ENCODE measurements around the gene ALX3.

DNA sequence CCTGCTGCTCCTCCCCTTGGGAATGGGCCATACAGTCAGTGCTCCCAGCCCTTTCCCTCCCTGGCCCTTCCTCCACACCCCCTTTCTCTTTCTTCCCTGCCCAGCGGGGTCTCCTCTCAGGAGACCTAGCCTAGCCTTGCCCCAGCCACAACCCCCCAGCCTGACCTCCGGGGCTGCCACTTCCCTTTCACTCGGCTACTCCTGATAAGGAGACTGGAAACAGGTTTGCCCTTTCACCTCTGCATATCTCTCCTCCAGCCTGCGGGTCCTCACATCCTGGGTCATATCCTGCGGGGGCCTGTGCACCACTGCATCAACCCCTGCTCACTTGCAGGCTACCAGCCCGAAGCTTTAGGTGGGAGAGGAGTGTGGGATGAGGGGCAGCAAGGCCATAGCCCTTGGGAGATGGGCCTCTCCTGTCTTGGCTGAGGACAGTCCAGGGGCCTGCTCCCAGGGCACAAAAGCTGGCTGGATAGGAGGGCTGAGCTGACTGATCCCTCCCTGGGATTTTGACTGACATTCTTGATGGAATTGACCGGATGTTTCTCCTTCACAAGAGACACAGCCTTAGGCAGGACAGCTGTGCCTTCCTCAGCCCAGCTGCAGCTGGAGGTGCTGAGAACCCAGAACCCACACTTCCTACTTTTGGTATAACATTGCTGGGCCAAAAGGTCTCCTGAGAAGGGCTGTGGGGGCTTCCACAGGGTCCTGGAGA, 19.2 kb upstream of the ALX3 start:
- TF ChIP-seq, protein P1, sequence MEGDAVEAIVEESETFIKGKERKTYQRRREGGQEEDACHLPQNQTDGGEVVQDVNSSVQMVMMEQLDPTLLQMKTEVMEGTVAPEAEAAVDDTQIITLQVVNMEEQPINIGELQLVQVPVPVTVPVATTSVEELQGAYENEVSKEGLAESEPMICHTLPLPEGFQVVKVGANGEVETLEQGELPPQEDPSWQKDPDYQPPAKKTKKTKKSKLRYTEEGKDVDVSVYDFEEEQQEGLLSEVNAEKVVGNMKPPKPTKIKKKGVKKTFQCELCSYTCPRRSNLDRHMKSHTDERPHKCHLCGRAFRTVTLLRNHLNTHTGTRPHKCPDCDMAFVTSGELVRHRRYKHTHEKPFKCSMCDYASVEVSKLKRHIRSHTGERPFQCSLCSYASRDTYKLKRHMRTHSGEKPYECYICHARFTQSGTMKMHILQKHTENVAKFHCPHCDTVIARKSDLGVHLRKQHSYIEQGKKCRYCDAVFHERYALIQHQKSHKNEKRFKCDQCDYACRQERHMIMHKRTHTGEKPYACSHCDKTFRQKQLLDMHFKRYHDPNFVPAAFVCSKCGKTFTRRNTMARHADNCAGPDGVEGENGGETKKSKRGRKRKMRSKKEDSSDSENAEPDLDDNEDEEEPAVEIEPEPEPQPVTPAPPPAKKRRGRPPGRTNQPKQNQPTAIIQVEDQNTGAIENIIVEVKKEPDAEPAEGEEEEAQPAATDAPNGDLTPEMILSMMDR (conservative IDR thresholded peaks at IDR 0.05; ENCODE audit: low read length) = no peak
- no peak for TF ChIP-seq EZH2phosphoT487 (IDR thresholded peaks at IDR 0.05; ENCODE audit: borderline replicate concordance, low read depth, low read length)

Data from OCI-LY7 (cell line).